Measurements from ENCODE around the gene PHLDB2. TPM values are rescaled to one million over a fixed set of nuclear protein-coding genes. Genes with fewer than 3 reads are reported as not detected.

The PHLDB2 gene
- total RNA-seq, 4 donors from 2014 or later: 56.9 to 108 (median 68.7) TPM

DNA sequence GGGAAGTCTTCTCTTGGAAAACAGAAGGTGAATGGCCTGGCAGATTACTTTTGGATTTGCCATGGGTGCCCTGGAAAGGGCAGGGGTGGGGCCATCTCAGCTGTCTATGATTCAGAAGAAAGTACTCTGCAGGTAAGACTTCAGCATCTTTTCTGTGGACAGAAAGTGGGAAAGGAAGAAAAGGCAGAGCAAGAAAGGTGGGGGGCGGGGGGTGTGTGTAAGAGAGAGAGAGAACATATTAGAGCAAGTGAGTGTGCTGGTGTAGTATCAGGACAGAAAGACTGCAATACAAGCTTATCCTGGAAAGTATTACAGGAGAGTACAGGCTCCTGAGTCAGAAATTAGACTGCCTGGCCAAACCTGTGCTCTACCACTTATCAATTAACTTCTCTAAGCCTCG is 145.1 kb downstream of the PHLDB2 start:
- intact Hi-C loops (cut with DNase I; ENCODE audit: low total_unique reads): no loop called here

DNA sequence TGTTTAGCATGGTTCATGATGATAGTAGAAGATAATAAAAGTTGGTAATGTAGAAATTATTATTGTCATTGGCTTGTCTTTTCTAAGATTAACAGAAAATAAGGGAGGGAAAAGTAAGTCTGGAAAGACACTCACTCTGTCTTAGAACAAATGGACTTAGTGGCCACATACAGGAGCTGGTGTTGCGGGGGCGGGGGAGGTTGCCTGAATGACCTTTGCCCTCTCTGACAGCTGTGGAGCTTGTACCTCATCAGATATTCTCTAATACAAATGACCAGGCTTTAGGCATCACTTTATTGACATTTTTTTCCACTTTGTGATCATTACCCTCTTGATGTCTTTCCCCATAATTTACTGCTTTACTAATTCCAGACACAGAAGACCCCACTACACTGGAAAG is 145.6 kb downstream of the PHLDB2 start:
- Histone ChIP-seq H3K4me1 (no peaks in the 10 kb centered on the region), H3K9me3 (no peaks in the 10 kb centered on the region), H3K36me3 (no peaks in the 10 kb centered on the region), H3K27ac (no peak overlapping the region), H3K4me3 (no peak overlapping the region), H3K27me3 (no peaks in the 10 kb centered on the region)
- intact Hi-C loops (cut with DNase I; ENCODE audit: low total_unique reads): no loop called here
- no peak for DNase-seq
- TF ChIP-seq, protein P1, sequence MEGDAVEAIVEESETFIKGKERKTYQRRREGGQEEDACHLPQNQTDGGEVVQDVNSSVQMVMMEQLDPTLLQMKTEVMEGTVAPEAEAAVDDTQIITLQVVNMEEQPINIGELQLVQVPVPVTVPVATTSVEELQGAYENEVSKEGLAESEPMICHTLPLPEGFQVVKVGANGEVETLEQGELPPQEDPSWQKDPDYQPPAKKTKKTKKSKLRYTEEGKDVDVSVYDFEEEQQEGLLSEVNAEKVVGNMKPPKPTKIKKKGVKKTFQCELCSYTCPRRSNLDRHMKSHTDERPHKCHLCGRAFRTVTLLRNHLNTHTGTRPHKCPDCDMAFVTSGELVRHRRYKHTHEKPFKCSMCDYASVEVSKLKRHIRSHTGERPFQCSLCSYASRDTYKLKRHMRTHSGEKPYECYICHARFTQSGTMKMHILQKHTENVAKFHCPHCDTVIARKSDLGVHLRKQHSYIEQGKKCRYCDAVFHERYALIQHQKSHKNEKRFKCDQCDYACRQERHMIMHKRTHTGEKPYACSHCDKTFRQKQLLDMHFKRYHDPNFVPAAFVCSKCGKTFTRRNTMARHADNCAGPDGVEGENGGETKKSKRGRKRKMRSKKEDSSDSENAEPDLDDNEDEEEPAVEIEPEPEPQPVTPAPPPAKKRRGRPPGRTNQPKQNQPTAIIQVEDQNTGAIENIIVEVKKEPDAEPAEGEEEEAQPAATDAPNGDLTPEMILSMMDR (IDR thresholded peaks at IDR 0.05): no peak
- no peak for TF ChIP-seq POLR2A (IDR thresholded peaks at IDR 0.05)

More for the DNA sequence above, 145.1 kb downstream of the PHLDB2 start:
- TF ChIP-seq POLR2A (IDR thresholded peaks at IDR 0.05): no peak
- TF ChIP-seq, protein P1 (IDR thresholded peaks at IDR 0.05): no peak
- no peaks in the 10 kb centered on the region for H3K9me3 ChIP-seq
- no peaks in the 10 kb centered on the region for H3K4me1 ChIP-seq
- H3K27me3 ChIP-seq: no peaks in the 10 kb centered on the region
- DNase-seq: no peak
- no peak overlapping the region for H3K27ac ChIP-seq
- H3K36me3 ChIP-seq: no peaks in the 10 kb centered on the region
- H3K4me3 ChIP-seq: no peak overlapping the region

DNA sequence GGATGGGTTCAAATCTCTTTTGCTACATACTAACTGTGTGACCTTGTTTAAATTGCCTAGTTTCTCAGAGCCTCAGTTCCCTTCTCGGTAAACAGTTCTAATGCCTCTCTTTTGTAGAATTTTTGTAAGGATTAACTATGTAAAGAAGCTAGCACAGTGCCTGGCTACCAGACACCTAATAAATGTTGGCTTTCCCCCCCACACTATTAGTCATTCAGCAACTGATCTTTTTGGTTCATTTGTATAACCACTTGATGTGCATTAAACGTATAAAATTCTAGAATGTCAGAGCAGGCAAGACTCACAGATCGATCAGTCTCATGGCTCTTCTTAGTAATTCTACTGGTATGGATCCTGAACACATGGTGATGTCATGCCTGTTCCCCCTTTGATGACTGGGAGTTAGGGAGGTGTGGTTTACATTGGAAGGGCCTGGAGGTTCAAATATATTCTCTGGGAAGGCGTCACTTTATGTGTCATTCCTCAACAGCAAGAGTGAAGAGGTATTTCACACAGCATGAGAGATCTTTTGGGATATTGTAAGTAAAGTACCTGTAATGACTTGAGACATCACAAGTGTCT is 146.1 kb downstream of the PHLDB2 start:
- H3K36me3 ChIP-seq: no peaks in the 10 kb centered on the region
- no peaks in the 10 kb centered on the region for H3K27me3 ChIP-seq
- intact Hi-C loops (cut with DNase I; ENCODE audit: low total_unique reads): no loop called here
- DNase-seq: no peak
- H3K9me3 ChIP-seq: no peaks in the 10 kb centered on the region
- no peaks in the 10 kb centered on the region for H3K4me1 ChIP-seq
- no peak overlapping the region for H3K27ac ChIP-seq
- TF ChIP-seq, protein P1 (IDR thresholded peaks at IDR 0.05): no peak
- no peak for TF ChIP-seq POLR2A (IDR thresholded peaks at IDR 0.05)
- no peak overlapping the region for H3K4me3 ChIP-seq

DNA sequence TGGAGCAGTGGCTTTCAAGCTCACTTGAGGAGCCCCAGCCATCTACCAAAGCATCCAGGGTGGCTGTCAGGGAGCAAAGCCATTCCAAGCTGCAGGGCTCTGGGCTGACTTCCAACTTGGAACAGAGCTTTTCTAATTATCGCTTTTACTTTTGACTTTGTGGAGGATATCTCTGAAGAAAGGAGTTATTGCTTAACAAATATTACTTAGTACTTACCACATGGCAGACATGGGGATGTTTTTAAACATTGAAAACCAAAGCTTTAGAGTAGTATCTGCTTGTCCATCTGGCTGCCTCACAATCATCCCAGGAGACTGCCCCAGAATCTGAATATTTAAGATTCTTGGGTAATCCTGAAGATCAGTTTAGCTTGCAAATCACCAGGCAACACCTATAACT is 148.6 kb downstream of the PHLDB2 start:
- TF ChIP-seq POLR2A (IDR thresholded peaks at IDR 0.05): no peak
- TF ChIP-seq, protein P1 (IDR thresholded peaks at IDR 0.05): no peak
- intact Hi-C loops (cut with DNase I; ENCODE audit: low total_unique reads): no loop called here
- no peak overlapping the region for H3K27ac ChIP-seq
- H3K27me3 ChIP-seq: no peaks in the 10 kb centered on the region
- no peak overlapping the region for H3K4me3 ChIP-seq
- no peaks in the 10 kb centered on the region for H3K36me3 ChIP-seq
- DNase-seq: no peak
- H3K9me3 ChIP-seq: no peaks in the 10 kb centered on the region
- H3K4me1 ChIP-seq: no peaks in the 10 kb centered on the region

DNA sequence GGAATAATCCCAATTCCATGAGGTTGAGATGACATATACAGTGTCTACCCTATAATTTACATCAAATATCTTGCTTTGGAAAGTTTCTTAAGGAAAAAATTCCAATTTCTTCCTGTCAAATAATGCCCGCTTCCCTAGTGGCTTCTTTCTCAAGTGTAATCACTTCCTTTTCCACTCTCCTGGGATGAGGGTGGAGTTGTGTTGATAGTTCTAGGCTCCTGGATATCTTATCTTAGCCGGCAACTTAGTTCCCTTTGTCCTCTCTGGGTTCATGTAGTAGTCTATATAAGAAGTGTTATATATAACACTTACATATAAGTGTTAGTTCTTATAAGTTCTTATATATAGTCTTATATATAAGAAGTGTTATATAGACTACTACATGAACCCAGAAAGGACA is 150.6 kb downstream of the PHLDB2 start:
- H3K27me3 ChIP-seq: no peaks in the 10 kb centered on the region
- H3K36me3 ChIP-seq: no peaks in the 10 kb centered on the region
- TF ChIP-seq, protein P1 (IDR thresholded peaks at IDR 0.05): no peak
- TF ChIP-seq POLR2A (IDR thresholded peaks at IDR 0.05): no peak
- H3K9me3 ChIP-seq: no peaks in the 10 kb centered on the region
- H3K27ac ChIP-seq: no peak overlapping the region
- no peaks in the 10 kb centered on the region for H3K4me1 ChIP-seq
- DNase-seq: no peak
- intact Hi-C loops (cut with DNase I; ENCODE audit: low total_unique reads): no loop called here
- H3K4me3 ChIP-seq: no peak overlapping the region

All from uterus (tissue), 4 donors.